HEK293 (cell line): ENCODE data around the gene PPP1CC.
A peak's percentile ranks its signal among the peaks of the same experiment; 100 is the strongest.

Source experiments
- CTCF ChIA-PET: fragments of 350-600 bp; formaldehyde crosslinking; extraction: SDS; loops from one replicate; lab custom pipeline; 2021; ENCODE audit warnings: antibody characterized with exemption; lab: Yijun Ruan, JAX
- POLR2A ChIA-PET: fragments of 300-600 bp; formaldehyde crosslinking; extraction: SDS; loops from one replicate; lab custom pipeline; 2020; ENCODE audit warnings: antibody characterized with exemption, inconsistent platforms; lab: Yijun Ruan, JAX
- H3K27ac ChIP-seq: fragments of 200-500 bp; sonication (Bioruptor generic); 2 replicates; pipeline ENCODE4 v1.5.1; 2014; ENCODE audit warnings: low read depth, low read length, control low read depth, inconsistent platforms; ENCODE audit errors: extremely low read depth
- H3K36me3 ChIP-seq, 2 experiments: fragments of 200-500 bp in 1 of 2; sonication (Bioruptor generic) in 1 of 2; 1 replicate in 1 of 2; 2 replicates in 1 of 2; pipeline ENCODE4 v1.5.1; 2014 to 2017; ENCODE audit warnings: inconsistent platforms in 2 of 2, low read length in 2 of 2; ENCODE audit not compliant: control insufficient read depth in 2 of 2, insufficient read depth in 1 of 2
- H3K4me1 ChIP-seq: fragments of 200-500 bp; sonication (Bioruptor generic); 2 replicates; pipeline ENCODE4 v1.5.1; 2014; ENCODE audit warnings: mild to moderate bottlenecking, low read length, inconsistent platforms; ENCODE audit not compliant: control insufficient read depth, insufficient read depth
- H3K4me3 ChIP-seq: 2 replicates; pipeline ENCODE4 v1.5.1; 2011; ENCODE audit warnings: low read depth, mild to moderate bottlenecking, control low read depth, low read length, moderate library complexity
- H3K9me3 ChIP-seq: fragments of 200-500 bp; sonication (Bioruptor generic); 2 replicates; pipeline ENCODE4 v1.5.1; 2014; ENCODE audit warnings: low read depth, low read length, inconsistent platforms; ENCODE audit not compliant: control insufficient read depth, insufficient read depth
- BCL11B ChIP-seq: fragments of 450-650 bp; formaldehyde crosslinking; IDR thresholded peaks from 2 replicates; pipeline ENCODE4 v1.5.1; 2016; ENCODE audit warnings: low read depth, missing biosample characterization, missing genetic modification characterization
- GLIS1 ChIP-seq: fragments of 450-650 bp; formaldehyde crosslinking; IDR thresholded peaks from 2 replicates; pipeline ENCODE4 v1.5.1; 2016; ENCODE audit warnings: missing biosample characterization, missing genetic modification characterization
- INSM2 ChIP-seq: fragments of 450-650 bp; formaldehyde crosslinking; IDR thresholded peaks from 2 replicates; pipeline ENCODE4 v1.5.1; 2016; ENCODE audit warnings: missing biosample characterization, missing genetic modification characterization
- KLF1 ChIP-seq: fragments of 450-650 bp; formaldehyde crosslinking; IDR thresholded peaks from 2 replicates; pipeline ENCODE4 v1.5.1; 2016; ENCODE audit warnings: missing biosample characterization, missing genetic modification characterization
- MEIS1 ChIP-seq: sonication (generic); formaldehyde crosslinking; IDR thresholded peaks from 2 replicates; pipeline ENCODE4 v1.8.1; 2022; ENCODE audit warnings: missing genetic modification reagents, mild to moderate bottlenecking, borderline replicate concordance
- PRDM6 ChIP-seq: fragments of 450-650 bp; formaldehyde crosslinking; IDR thresholded peaks from 2 replicates; pipeline ENCODE4 v1.5.1; 2017; ENCODE audit warnings: missing biosample characterization, missing genetic modification characterization
- ZBTB11 ChIP-seq: fragments of 450-650 bp; formaldehyde crosslinking; conservative IDR thresholded peaks from 2 replicates; pipeline ENCODE4 v1.5.1; 2016; ENCODE audit warnings: low read depth, missing biosample characterization, missing genetic modification characterization
- ZNF132 ChIP-seq: fragments of 450-650 bp; formaldehyde crosslinking; IDR thresholded peaks from 2 replicates; pipeline ENCODE4 v1.5.1; 2017; ENCODE audit warnings: missing biosample characterization, missing genetic modification characterization, borderline replicate concordance
- ZNF174 ChIP-seq: fragments of 450-650 bp; formaldehyde crosslinking; IDR thresholded peaks from 2 replicates; pipeline ENCODE4 v1.5.0; 2017; ENCODE audit warnings: missing biosample characterization, mild to moderate bottlenecking, missing genetic modification characterization
- ZNF274 ChIP-seq, 2 experiments: fragments of 200-500 bp in 1 of 2; fragments of 450-650 bp in 1 of 2; sonication (Bioruptor generic) in 1 of 2; formaldehyde crosslinking in 1 of 2; IDR thresholded peaks; 2 replicates each; pipeline versions ENCODE4 v1.5.1 to v1.6.1; 2014 to 2016; ENCODE audit warnings: borderline replicate concordance in 1 of 2, inconsistent platforms in 1 of 2, low read length in 1 of 2, missing biosample characterization in 1 of 2, missing genetic modification characterization in 1 of 2
- ZNF529 ChIP-seq: fragments of 450-650 bp; formaldehyde crosslinking; IDR thresholded peaks from 2 replicates; pipeline ENCODE4 v1.5.1; 2017; ENCODE audit warnings: missing genetic modification characterization, missing biosample characterization; ENCODE audit not compliant: insufficient replicate concordance
- ZNF585B ChIP-seq: fragments of 450-650 bp; formaldehyde crosslinking; IDR thresholded peaks from 2 replicates; pipeline ENCODE4 v1.5.1; 2016; ENCODE audit warnings: missing biosample characterization, missing genetic modification characterization

PPP1CC gene

DNA sequence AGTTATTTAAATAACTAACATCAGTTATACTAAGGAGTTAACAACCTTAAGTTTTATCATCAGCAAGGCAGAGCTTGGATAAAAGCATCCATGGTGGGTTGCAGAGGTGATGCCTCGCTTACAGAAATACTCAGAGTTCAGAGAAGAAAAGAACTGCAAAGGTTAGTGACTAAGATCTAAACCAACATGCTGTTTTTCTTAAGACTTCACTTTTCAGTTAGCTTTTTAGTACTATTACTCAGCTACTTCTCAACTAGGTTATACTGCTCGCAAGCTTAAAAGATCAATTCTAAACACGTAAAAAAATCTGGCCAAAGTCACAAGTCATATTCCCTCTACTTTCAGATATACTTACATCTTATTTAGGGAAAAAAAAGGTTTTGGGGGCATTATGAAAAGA, 2.8 kb downstream of the PPP1CC start:
- ChIA-PET CTCF (interaction anchor here (0.5 to 2.3 kb wide), 5 partner anchors 28 to 529 kb away, joined by 3 to 7 read pairs (median 3); no protein-coding TSS in a partner anchor), POLR2A (no interaction called here)
- Histone ChIP-seq H3K9me3 (no peaks in the 10 kb centered on the region), H3K36me3 (peaks cover 17 to 20% of the 10 kb centered on the region in 2 experiments; a peak in 2 of 3 replicates), H3K27ac (no peak overlapping the region), H3K4me1 (peaks cover 14% of the 10 kb centered on the region), H3K4me3 (no peak overlapping the region)
- peak; percentile 67 for TF ChIP-seq PRDM6 (tag by site-specific recombination)
- no peak for TF ChIP-seq BCL11B (tag by site-specific recombination)
- TF ChIP-seq INSM2 = no peak
- TF ChIP-seq ZBTB11 (tag by site-specific recombination) = 0 out of 2 replicates have a peak, but pooled peaks have one; percentile 5
- no peak for TF ChIP-seq ZNF174 (tag by site-specific recombination)
- TF ChIP-seq ZNF529 (tag by site-specific recombination) = no peak
- TF ChIP-seq ZNF132 (tag by site-specific recombination) = no peak
- TF ChIP-seq GLIS1 (tag by site-specific recombination) = no peak
- no peak for TF ChIP-seq ZNF274 (IDR thresholded peaks at IDR 0.05; ENCODE audit: low read length)
- TF ChIP-seq ZNF274 (tag by site-specific recombination; IDR thresholded peaks at IDR 0.05; ENCODE audit: borderline replicate concordance) = no peak

DNA sequence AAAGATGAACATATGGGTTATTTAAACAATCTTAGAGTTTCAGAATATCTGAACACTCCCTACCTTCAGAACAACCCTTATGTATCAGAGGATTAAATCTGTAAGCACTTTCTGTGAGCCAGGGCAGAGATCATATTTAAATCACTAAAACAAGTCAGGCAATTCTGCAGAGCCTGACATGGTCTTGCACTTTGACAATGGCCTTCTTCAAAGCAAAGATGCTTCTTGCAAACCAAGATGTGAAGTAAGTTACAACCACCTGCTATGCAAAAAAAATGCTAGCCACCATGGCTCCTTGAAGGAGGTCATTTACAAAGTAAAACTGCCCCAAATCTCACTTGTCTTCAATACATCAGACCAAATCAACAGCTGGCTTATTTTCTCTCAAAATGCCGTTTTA, 3.2 kb downstream of the PPP1CC start:
- CTCF ChIA-PET = interaction anchor here (0.5 to 2.3 kb wide), 4 partner anchors 29 to 529 kb away, joined by 3 to 7 read pairs (median 4); no protein-coding TSS in a partner anchor
- Histone ChIP-seq H3K4me1 (peaks cover 14% of the 10 kb centered on the region), H3K4me3 (no peak overlapping the region), H3K36me3 (peaks cover 20 to 21% of the 10 kb centered on the region in 2 experiments; a peak in 2 of 3 replicates), H3K9me3 (no peaks in the 10 kb centered on the region), H3K27ac (no peak overlapping the region)
- POLR2A ChIA-PET = no interaction called here
- TF ChIP-seq MEIS1 (CRISPR knock-in tag) (no peak), KLF1 (tag by site-specific recombination) (no peak), ZBTB11 (tag by site-specific recombination) (no peak), ZNF585B (tag by site-specific recombination) (no peak)
